SK-N-SH treated with all-trans-retinoic acid at 6 μM for 48 hours (cell line): ENCODE measurements around the gene LCE3A.
"Not testable (repeated sequence)": the region's sequence is repeated elsewhere in the genome, so short reads cannot be mapped to it uniquely, and the experiment has no call there.

ENCODE experiments used
- ATAC-seq: fragments of 200-7000 bp; cut with Tn5 transposase; 3 replicates; pipeline ENCODE4 v1.9.1; 2020; ENCODE audit warnings: mild to moderate bottlenecking, moderate library complexity
- ARNTL ChIP-seq: fragments of 450-650 bp; formaldehyde crosslinking; IDR thresholded peaks from 2 replicates; pipeline ENCODE4 v1.5.0; 2020; ENCODE audit warnings: low read depth, mild to moderate bottlenecking, moderate library complexity, borderline replicate concordance
- BACH2 ChIP-seq: fragments of 250-450 bp; sonication (Bioruptor Pico); IDR thresholded peaks from 2 replicates; pipeline ENCODE4 v1.9.0; 2021; ENCODE audit warnings: mild to moderate bottlenecking, borderline replicate concordance
- CREB5 ChIP-seq: fragments of 250-450 bp; sonication (Bioruptor Pico); IDR thresholded peaks from 2 replicates; pipeline ENCODE4 v1.5.1; 2020; ENCODE audit warnings: low read depth, mild to moderate bottlenecking, moderate library complexity
- CSDC2 ChIP-seq: fragments of 250-450 bp; sonication (Bioruptor Pico); IDR thresholded peaks from 2 replicates; pipeline ENCODE4 v1.5.0; 2020; ENCODE audit warnings: mild to moderate bottlenecking, moderate library complexity
- ESRRG ChIP-seq: fragments of 250-450 bp; sonication (Bioruptor Pico); IDR thresholded peaks from 2 replicates; pipeline ENCODE4 v1.6.1; 2021; ENCODE audit warnings: mild to moderate bottlenecking
- ISL1 ChIP-seq: fragments of 250-450 bp; sonication (Bioruptor Pico); IDR thresholded peaks from 2 replicates; pipeline ENCODE4 v2.1.2; 2022; ENCODE audit warnings: mild to moderate bottlenecking, moderate library complexity
- OSR1 ChIP-seq: fragments of 250-450 bp; sonication (Bioruptor Pico); IDR thresholded peaks from 2 replicates; pipeline ENCODE4 v1.8.0; 2022; ENCODE audit warnings: moderate library complexity, mild to moderate bottlenecking, inconsistent platforms
- PATZ1 ChIP-seq: fragments of 250-450 bp; sonication (Bioruptor Pico); IDR thresholded peaks from 2 replicates; pipeline ENCODE4 v1.8.0; 2020; ENCODE audit warnings: mild to moderate bottlenecking, moderate library complexity, borderline replicate concordance
- PPARA ChIP-seq: fragments of 250-450 bp; sonication (Bioruptor Pico); IDR thresholded peaks from 2 replicates; pipeline ENCODE4 v1.5.0; 2020; ENCODE audit warnings: mild to moderate bottlenecking, borderline replicate concordance
- RARB ChIP-seq: fragments of 250-450 bp; sonication (Bioruptor Pico); IDR thresholded peaks from 2 replicates; pipeline ENCODE4 v1.8.0; 2021; ENCODE audit warnings: mild to moderate bottlenecking, moderate library complexity
- SNAI2 ChIP-seq: fragments of 250-450 bp; sonication (Bioruptor Pico); IDR thresholded peaks from 2 replicates; pipeline ENCODE4 v1.5.0; 2020; ENCODE audit warnings: mild to moderate bottlenecking, moderate library complexity
- TCF4 ChIP-seq: fragments of 250-450 bp; sonication (Bioruptor Pico); IDR thresholded peaks from 2 replicates; pipeline ENCODE4 v1.8.0; 2021; ENCODE audit warnings: mild to moderate bottlenecking, moderate library complexity, borderline replicate concordance
- TOX ChIP-seq: fragments of 250-450 bp; sonication (Bioruptor Pico); IDR thresholded peaks from 2 replicates; pipeline ENCODE4 v1.8.0; 2021; ENCODE audit warnings: mild to moderate bottlenecking, moderate library complexity, borderline replicate concordance
- TSHZ2 ChIP-seq: fragments of 250-450 bp; sonication (Bioruptor Pico); IDR thresholded peaks from 2 replicates; pipeline ENCODE4 v1.5.0; 2020; ENCODE audit warnings: mild to moderate bottlenecking, moderate library complexity
- ZC3H10 ChIP-seq: fragments of 250-450 bp; sonication (Bioruptor Pico); IDR thresholded peaks from 2 replicates; pipeline ENCODE4 v1.5.1; 2021; ENCODE audit warnings: mild to moderate bottlenecking, moderate library complexity
- ZFP3 ChIP-seq: fragments of 250-450 bp; sonication (Bioruptor Pico); IDR thresholded peaks from 2 replicates; pipeline ENCODE4 v1.5.0; 2020; ENCODE audit warnings: mild to moderate bottlenecking, moderate library complexity
- ZFP30 ChIP-seq: fragments of 450-650 bp; formaldehyde crosslinking; IDR thresholded peaks from 2 replicates; pipeline ENCODE4 v1.5.0; 2022; ENCODE audit warnings: mild to moderate bottlenecking, moderate library complexity
- ZNF565 ChIP-seq: fragments of 450-650 bp; formaldehyde crosslinking; conservative IDR thresholded peaks from 2 replicates; pipeline ENCODE4 v1.5.0; 2020; ENCODE audit warnings: low read depth, mild to moderate bottlenecking, moderate library complexity
- ZNF70 ChIP-seq: fragments of 450-650 bp; formaldehyde crosslinking; IDR thresholded peaks from 2 replicates; pipeline ENCODE4 v1.5.0; 2020; ENCODE audit warnings: mild to moderate bottlenecking, moderate library complexity
- ZNF8 ChIP-seq: fragments of 450-650 bp; formaldehyde crosslinking; IDR thresholded peaks from 2 replicates; pipeline ENCODE4 v1.5.0; 2020; ENCODE audit warnings: mild to moderate bottlenecking, moderate library complexity
- TF ChIP-seq, protein P1 (sequence below): fragments of 250-450 bp; sonication (Bioruptor Pico); IDR thresholded peaks from 2 replicates; pipeline ENCODE4 v1.8.0; 2021; ENCODE audit warnings: low read depth, mild to moderate bottlenecking, moderate library complexity, borderline replicate concordance
- TF ChIP-seq, protein P2 (sequence below): fragments of 250-450 bp; sonication (Bioruptor Pico); IDR thresholded peaks from 2 replicates; pipeline ENCODE4 v1.5.1; 2021; ENCODE audit warnings: mild to moderate bottlenecking, moderate library complexity

Gene LCE3A, protein sequence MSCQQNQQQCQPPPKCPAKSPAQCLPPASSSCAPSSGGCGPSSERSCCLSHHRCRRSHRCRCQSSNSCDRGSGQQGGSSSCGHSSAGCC

GRCh38 chr1:152622803-152623202, at the start of gene LCE3A:
TSS of gene LCE3A (minus strand) at chr1:152623103. CDS start at chr1:152623103, 0 bp downstream.
- TF ChIP-seq ZNF565 (CRISPR knock-in tag): no peak
- TF ChIP-seq ZNF8: no peak
- TF ChIP-seq ISL1 (CRISPR knock-in tag): no peak
- no peak for TF ChIP-seq CSDC2 (CRISPR knock-in tag)
- peak; percentile 37; the same call in 2 of the 3 replicates for ATAC-seq

DNA sequence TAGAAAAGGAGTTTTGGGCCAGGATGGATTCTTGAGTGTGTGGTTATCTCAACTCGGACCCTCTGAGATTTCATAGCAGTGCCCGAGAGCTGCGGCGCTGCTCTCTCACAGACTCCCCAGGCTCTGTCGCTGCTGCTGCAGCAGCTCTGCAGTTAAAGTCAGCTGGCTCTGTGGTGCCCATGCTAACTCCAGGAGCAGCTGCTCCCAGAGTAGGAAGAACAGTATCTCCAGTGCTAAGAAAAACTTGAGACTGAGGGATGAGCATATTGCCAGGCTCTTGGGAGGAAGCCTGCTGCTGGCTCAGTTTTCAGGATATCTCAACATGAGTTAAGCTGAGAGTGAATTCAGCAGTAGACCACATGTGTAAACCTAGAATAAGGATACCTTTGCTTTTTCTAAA, 44.7 kb upstream of the LCE3A start:
- no peak for ATAC-seq
- no peak for TF ChIP-seq ZC3H10 (CRISPR knock-in tag)
- no peak for TF ChIP-seq ARNTL (CRISPR knock-in tag)
- TF ChIP-seq PPARA (CRISPR knock-in tag): no peak
- TF ChIP-seq CSDC2 (CRISPR knock-in tag): no peak
- no peak for TF ChIP-seq BACH2
- TF ChIP-seq, protein P1, sequence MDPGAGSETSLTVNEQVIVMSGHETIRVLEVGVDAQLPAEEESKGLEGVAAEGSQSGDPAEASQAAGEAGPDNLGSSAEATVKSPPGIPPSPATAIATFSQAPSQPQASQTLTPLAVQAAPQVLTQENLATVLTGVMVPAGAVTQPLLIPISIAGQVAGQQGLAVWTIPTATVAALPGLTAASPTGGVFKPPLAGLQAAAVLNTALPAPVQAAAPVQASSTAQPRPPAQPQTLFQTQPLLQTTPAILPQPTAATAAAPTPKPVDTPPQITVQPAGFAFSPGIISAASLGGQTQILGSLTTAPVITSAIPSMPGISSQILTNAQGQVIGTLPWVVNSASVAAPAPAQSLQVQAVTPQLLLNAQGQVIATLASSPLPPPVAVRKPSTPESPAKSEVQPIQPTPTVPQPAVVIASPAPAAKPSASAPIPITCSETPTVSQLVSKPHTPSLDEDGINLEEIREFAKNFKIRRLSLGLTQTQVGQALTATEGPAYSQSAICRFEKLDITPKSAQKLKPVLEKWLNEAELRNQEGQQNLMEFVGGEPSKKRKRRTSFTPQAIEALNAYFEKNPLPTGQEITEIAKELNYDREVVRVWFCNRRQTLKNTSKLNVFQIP: no peak
- no peak for TF ChIP-seq TCF4 (CRISPR knock-in tag)
- TF ChIP-seq PATZ1 (CRISPR knock-in tag): no peak
- TF ChIP-seq ZFP30 (CRISPR knock-in tag): no peak
- no peak for TF ChIP-seq ZNF70 (CRISPR knock-in tag)
- no peak for TF ChIP-seq CREB5 (CRISPR knock-in tag)
- TF ChIP-seq SNAI2: no peak
- TF ChIP-seq ZNF8: no peak
- TF ChIP-seq RARB (CRISPR knock-in tag): no peak
- no peak for TF ChIP-seq ESRRG (CRISPR knock-in tag)
- no peak for TF ChIP-seq ZNF565 (CRISPR knock-in tag)
- no peak for TF ChIP-seq OSR1
- no peak for TF ChIP-seq ZFP3 (CRISPR knock-in tag)
- TF ChIP-seq, protein P2, sequence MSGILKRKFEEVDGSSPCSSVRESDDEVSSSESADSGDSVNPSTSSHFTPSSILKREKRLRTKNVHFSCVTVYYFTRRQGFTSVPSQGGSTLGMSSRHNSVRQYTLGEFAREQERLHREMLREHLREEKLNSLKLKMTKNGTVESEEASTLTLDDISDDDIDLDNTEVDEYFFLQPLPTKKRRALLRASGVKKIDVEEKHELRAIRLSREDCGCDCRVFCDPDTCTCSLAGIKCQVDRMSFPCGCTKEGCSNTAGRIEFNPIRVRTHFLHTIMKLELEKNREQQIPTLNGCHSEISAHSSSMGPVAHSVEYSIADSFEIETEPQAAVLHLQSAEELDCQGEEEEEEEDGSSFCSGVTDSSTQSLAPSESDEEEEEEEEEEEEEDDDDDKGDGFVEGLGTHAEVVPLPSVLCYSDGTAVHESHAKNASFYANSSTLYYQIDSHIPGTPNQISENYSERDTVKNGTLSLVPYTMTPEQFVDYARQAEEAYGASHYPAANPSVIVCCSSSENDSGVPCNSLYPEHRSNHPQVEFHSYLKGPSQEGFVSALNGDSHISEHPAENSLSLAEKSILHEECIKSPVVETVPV (CRISPR knock-in tag): no peak

GRCh38 chr1:152666171-152666570, 43.3 kb upstream of the LCE3A start:
- ATAC-seq: not testable (repeated sequence)

DNA sequence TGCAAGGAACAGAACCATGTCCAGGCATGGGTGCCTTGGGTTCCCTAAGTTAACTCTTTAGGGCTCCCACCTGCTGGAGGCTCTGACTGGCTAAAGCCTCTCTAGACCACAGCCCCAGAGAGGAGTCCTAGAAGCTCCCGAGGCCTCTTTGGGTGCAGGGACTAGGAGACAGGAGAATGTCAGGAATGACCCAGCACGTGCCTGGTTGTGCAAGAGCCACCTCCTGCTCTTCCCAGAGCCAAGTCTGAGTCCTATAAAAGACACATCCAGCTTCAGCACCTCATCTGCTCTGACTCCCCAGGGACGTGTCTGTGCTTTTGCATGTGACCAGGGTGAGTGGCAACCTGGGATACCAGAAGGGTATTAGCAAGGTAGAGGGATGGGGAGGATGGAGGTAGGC, 40.2 kb upstream of the LCE3A start, which contains the start of gene LCE2D:
LCE2D (plus strand) TSS at position 283 of the 400 bp plus-strand sequence. CDS start 726 bp downstream, outside the sequence.
- ATAC-seq: no peak
- TF ChIP-seq, protein P1: no peak
- TF ChIP-seq RARB (CRISPR knock-in tag) (no peak), ZFP30 (CRISPR knock-in tag) (no peak), TSHZ2 (CRISPR knock-in tag) (no peak), ESRRG (CRISPR knock-in tag) (no peak), ARNTL (CRISPR knock-in tag) (no peak), ZC3H10 (CRISPR knock-in tag) (no peak), CREB5 (CRISPR knock-in tag) (no peak), TOX (no peak), OSR1 (no peak), PPARA (CRISPR knock-in tag) (no peak), BACH2 (no peak)
- TF ChIP-seq, protein P2 (CRISPR knock-in tag): no peak
